ENCODE results near the gene MTERF2.

MTERF2 gene

DNA sequence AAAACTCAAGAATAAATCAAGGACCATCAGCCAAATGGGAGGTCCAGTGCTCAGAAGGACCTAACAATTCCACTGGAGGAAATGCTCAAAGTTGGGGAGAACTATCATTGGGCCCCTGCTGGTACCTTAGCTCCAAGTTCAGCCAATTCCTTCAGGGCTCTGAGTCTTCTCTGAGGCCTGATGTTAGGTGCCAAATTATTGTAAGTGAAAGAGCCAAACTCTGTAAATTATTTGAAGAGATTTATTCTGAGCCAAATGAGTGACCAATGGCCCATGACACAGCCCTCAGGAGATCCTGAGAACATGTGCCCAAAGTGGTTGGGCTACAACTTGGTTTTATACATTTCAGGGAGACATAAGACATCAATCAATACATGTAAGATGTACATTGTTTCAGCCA lies 39.5 kb downstream of the MTERF2 start:
- Histone ChIP-seq H3K27me3 (peaks cover 47% of the 10 kb centered on the region), H3K9me3 (no peaks in the 10 kb centered on the region), H3K27ac (no peak overlapping the region), H3K4me3 (ENCODE audit: low read depth in 1 of 2, low read length in 1 of 2) (no peak overlapping the region), H3K36me3 (no peaks in the 10 kb centered on the region), H3K4me1 (ENCODE audit: control insufficient read depth in 1 of 2, insufficient read depth in 1 of 2, low read depth in 1 of 2, low read length in 1 of 2) (no peaks in the 10 kb centered on the region)
- TF ChIP-seq, protein P1, sequence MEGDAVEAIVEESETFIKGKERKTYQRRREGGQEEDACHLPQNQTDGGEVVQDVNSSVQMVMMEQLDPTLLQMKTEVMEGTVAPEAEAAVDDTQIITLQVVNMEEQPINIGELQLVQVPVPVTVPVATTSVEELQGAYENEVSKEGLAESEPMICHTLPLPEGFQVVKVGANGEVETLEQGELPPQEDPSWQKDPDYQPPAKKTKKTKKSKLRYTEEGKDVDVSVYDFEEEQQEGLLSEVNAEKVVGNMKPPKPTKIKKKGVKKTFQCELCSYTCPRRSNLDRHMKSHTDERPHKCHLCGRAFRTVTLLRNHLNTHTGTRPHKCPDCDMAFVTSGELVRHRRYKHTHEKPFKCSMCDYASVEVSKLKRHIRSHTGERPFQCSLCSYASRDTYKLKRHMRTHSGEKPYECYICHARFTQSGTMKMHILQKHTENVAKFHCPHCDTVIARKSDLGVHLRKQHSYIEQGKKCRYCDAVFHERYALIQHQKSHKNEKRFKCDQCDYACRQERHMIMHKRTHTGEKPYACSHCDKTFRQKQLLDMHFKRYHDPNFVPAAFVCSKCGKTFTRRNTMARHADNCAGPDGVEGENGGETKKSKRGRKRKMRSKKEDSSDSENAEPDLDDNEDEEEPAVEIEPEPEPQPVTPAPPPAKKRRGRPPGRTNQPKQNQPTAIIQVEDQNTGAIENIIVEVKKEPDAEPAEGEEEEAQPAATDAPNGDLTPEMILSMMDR (IDR thresholded peaks at IDR 0.05): no peak

DNA sequence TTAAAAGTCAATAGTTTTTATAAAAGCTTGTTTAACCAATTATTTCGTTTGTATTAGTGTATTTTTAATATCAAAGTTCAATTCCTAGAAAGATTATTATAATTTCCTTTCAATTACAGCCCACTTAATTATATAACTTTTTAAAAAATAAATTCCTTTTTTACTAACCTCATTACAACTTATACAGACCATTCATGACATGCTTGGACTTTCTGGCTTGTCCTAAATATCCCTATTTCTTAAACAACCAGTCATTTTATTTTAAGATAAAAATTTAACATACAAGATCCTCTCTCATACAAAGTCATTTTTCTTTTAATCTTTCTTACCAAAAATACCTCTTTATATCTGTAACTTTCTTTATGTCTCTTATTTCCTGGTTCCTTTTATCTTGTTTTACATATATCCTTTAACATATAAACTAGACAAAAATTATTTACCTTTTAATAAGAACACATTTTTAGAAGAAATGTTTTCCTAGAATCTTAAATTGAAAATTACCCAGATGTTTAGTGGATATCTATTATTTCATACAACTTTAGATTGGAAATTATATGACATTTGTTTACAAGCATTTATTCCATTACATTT lies 41.6 kb downstream of the MTERF2 start:
- Histone ChIP-seq H3K9me3 (no peaks in the 10 kb centered on the region), H3K36me3 (no peaks in the 10 kb centered on the region), H3K4me1 (ENCODE audit: control insufficient read depth in 1 of 2, insufficient read depth in 1 of 2, low read depth in 1 of 2, low read length in 1 of 2) (no peaks in the 10 kb centered on the region), H3K4me3 (ENCODE audit: low read depth in 1 of 2, low read length in 1 of 2) (no peak overlapping the region), H3K27me3 (peaks cover 48% of the 10 kb centered on the region), H3K27ac (no peak overlapping the region)
- TF ChIP-seq, protein P1 (IDR thresholded peaks at IDR 0.05): no peak

DNA sequence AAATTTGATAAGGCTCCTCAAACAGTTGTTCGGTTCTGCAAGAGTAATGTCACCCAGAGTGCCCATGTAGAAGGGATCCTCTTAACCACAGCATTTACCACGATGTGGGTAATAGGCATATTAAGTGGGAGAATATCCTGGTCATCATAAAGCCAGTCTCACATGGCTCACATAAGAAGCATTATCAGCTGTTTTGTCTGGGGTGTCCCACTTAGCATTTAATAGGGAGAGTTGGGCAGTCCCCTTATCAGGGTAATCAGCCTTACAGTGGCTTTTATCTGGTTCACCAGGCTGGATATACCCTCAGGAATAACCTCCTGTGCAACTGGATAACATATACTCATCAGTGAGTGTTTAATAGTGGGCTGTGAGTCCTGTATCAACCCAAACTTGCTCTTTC lies 44.2 kb downstream of the MTERF2 start:
- TF ChIP-seq, protein P1 (IDR thresholded peaks at IDR 0.05): no peak
- H3K9me3 ChIP-seq: no peaks in the 10 kb centered on the region
- H3K4me1 ChIP-seq (ENCODE audit: control insufficient read depth in 1 of 2, insufficient read depth in 1 of 2, low read depth in 1 of 2, low read length in 1 of 2): no peaks in the 10 kb centered on the region
- no peak overlapping the region for H3K27ac ChIP-seq
- H3K4me3 ChIP-seq (ENCODE audit: low read depth in 1 of 2, low read length in 1 of 2): no peak overlapping the region
- no peaks in the 10 kb centered on the region for H3K36me3 ChIP-seq
- H3K27me3 ChIP-seq: peaks cover 51% of the 10 kb centered on the region

DNA sequence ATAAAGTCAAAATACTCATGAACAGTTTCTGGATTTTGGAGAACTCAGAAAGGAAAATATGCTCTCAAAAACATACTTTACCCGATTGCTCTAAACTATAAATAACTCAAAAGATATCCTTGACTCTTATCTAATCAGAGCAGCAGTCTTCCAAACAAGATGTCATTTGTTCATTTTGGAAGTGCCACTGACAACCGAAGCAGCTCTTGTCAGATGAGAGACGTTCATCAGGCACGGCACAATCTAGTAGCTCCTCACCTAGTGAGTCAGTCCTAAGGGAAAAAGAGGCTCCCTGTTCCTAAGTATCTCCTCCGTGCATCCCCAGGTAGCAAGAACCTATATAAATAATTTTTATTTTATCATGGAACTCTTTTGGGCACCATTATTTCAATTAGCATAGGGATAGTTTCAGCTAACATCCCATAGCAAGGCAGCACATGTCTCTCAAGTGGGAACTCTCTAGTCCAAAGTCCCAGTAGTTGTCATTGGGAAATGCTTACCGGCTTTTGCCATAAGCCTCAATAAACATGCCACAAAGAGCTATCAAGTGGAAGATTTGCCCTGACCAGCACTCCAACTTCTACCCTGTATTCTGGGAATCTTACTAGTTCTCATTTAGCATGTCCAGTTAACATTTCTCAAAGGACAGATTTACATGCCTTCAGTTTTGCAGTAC lies 45.3 kb downstream of the MTERF2 start:
- Histone ChIP-seq H3K9me3 (no peaks in the 10 kb centered on the region), H3K27ac (no peak overlapping the region), H3K36me3 (no peaks in the 10 kb centered on the region), H3K4me1 (ENCODE audit: control insufficient read depth in 1 of 2, insufficient read depth in 1 of 2, low read depth in 1 of 2, low read length in 1 of 2) (no peaks in the 10 kb centered on the region), H3K27me3 (peaks cover 56% of the 10 kb centered on the region), H3K4me3 (ENCODE audit: low read depth in 1 of 2, low read length in 1 of 2) (no peak overlapping the region)
- TF ChIP-seq, protein P1 (IDR thresholded peaks at IDR 0.05): no peak

DNA sequence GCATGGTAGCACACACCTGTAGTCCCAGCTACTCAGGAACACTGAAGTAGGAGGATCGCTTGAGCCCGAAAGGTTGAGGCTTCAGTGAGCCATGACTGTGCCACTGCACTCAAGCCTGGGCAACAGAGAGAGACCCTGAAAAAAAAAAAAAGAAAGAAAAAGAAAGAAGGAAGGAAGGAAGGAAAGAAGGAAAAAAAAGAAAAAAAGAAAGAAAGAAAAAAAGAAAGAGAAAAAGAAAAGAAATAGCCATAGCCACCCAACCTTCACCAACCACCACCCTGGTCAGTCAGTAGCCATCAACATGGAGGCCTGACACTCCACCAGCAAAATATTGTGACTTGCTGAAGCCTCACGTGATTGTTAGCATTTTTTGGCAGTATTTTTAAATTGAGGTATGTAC lies 52.7 kb downstream of the MTERF2 start:
- peaks cover 90% of the 10 kb centered on the region for H3K27me3 ChIP-seq
- TF ChIP-seq, protein P1 (IDR thresholded peaks at IDR 0.05): no peak

More for the DNA sequence above, 52.7 kb downstream of the MTERF2 start:
- H3K4me3 ChIP-seq (ENCODE audit: low read depth in 1 of 2, low read length in 1 of 2): no peak overlapping the region
- H3K4me1 ChIP-seq (ENCODE audit: control insufficient read depth in 1 of 2, insufficient read depth in 1 of 2, low read depth in 1 of 2, low read length in 1 of 2): no peaks in the 10 kb centered on the region
- H3K27ac ChIP-seq: no peak overlapping the region
- no peaks in the 10 kb centered on the region for H3K9me3 ChIP-seq
- H3K36me3 ChIP-seq: no peaks in the 10 kb centered on the region
